Stomach smooth muscle (tissue), 2 donors: ENCODE measurements around the gene OR2T27.
"Not testable (repeated sequence)": the region's sequence is repeated elsewhere in the genome, so short reads cannot be mapped to it uniquely, and the experiment has no call there.

Experiments
- H3K27ac ChIP-seq: one replicate; pipeline ENCODE4 v1.7.0; 2013; ENCODE audit warnings: mild to moderate bottlenecking, low read length, inconsistent platforms
- H3K27me3 ChIP-seq, 2 donors: one replicate each; pipeline ENCODE4 v1.7.0; 2013; ENCODE audit warnings: low read length in 2 of 2; ENCODE audit not compliant: insufficient read depth in 2 of 2, control insufficient read depth in 1 of 2
- H3K36me3 ChIP-seq, 2 donors: one replicate each; pipeline ENCODE4 v1.7.0; 2013; ENCODE audit warnings: low read length in 2 of 2; ENCODE audit not compliant: control insufficient read depth in 2 of 2, insufficient read depth in 2 of 2
- H3K4me1 ChIP-seq: one replicate; pipeline ENCODE4 v1.7.0; 2013; ENCODE audit warnings: low read length; ENCODE audit not compliant: control insufficient read depth, insufficient read depth
- H3K4me3 ChIP-seq, 2 donors: one replicate each; pipeline ENCODE4 v1.7.0; 2013; ENCODE audit warnings: low read length in 2 of 2
- H3K9ac ChIP-seq, 2 donors: one replicate each; pipeline ENCODE4 v1.7.0; 2013; ENCODE audit warnings: low read length in 2 of 2, mild to moderate bottlenecking in 1 of 2
- H3K9me3 ChIP-seq, 2 donors: one replicate each; pipeline ENCODE4 v1.7.0; 2013; ENCODE audit warnings: low read length in 2 of 2; ENCODE audit not compliant: control insufficient read depth in 2 of 2
- donor health status: healthy.
- donor health status: Pancreatic carcinoma.

Gene OR2T27

DNA sequence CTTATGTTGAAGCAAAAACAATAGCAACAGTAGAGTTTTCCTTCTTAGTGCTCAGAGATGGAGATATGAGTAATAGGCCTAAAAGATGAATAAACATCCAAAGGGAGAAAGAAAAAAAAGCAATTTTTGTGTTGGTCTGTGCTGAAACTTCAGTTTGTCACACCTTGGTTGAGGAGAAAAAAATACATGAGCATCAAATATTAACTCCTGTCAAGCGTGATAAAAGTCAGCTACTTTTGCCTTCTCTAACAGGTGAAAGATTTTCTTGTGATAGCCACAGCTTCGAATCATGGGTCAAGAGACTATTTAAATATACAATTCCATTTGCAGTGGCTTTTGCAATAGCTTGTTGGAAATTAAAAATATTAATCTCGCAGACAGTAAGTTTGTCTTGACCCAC lies 14.4 kb downstream of the OR2T27 start:
- not testable (repeated sequence) for H3K4me3 ChIP-seq, H3K9ac ChIP-seq, H3K27ac ChIP-seq

DNA sequence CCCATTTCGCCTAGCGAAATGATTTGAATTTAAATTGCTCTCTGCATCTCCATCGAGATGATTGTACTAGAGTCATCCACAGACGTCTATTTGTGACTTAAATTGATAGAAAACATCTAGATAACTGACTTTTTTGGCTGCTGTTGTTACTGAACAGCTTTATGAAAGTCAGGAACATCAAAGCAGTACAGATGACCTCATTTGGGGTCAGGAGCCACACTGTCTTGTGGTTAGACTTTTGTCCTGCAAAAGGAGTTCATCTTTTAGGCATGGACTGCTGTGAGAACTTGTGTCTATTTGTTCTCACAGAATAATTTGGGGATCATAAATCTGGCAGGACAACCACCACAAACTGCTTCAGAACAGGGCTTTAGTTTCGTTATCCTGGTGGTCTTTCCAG lies 15.7 kb downstream of the OR2T27 start:
- H3K27me3 ChIP-seq, H3K9me3 ChIP-seq, H3K4me1 ChIP-seq, H3K4me3 ChIP-seq, H3K36me3 ChIP-seq, H3K9ac ChIP-seq, H3K27ac ChIP-seq: not testable (repeated sequence)

More for the DNA sequence above, 14.4 kb downstream of the OR2T27 start:
- not testable (repeated sequence) for H3K36me3 ChIP-seq, H3K4me1 ChIP-seq, H3K9me3 ChIP-seq, H3K27me3 ChIP-seq

DNA sequence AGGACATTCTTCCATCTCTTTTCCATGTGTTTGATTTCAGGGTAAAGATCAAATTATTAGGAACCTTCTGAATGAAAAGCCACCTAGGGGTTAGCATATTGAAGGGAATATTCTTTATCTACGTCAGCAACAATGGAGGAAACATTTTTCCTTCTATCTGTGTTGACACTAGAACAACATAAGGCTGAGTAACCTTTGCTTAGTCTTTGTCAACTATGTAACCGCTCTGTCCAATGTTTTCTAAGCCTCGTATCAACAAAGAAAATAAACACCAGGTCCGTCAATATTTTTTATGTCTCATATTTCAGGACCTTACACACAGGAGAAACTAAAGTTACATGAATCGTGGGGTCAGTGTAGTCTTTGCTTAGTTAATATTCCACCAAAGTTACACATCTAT lies 18.7 kb downstream of the OR2T27 start:
- H3K4me1 ChIP-seq, H3K36me3 ChIP-seq, H3K9ac ChIP-seq, H3K27ac ChIP-seq, H3K4me3 ChIP-seq, H3K9me3 ChIP-seq, H3K27me3 ChIP-seq: not testable (repeated sequence)

DNA sequence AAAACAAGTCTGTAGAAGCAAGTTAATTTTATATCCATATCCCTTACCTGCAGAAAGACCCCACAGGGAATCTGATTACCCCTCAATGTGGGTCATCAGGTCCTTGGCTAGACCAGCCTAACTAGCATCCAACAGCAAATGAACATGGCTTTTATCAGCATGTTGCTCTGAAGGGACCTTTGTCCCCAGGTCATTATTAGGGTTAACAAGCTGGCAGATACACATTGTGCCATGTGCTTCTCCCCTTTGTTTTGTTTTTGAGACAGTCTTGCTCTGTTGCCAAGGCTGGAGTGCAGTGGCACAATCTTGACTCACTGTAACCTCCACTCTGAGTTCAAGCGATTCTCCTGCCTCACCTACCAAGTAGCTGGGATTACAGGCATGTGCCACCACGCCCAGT lies 20.3 kb downstream of the OR2T27 start, which contains the start of gene OR2T11:
Gene OR2T11 (minus strand): TSS at position 101 of the 400 bp plus-strand sequence. CDS start 7,963 bp downstream, outside the sequence.
- not testable (repeated sequence) for H3K4me1 ChIP-seq, H3K9me3 ChIP-seq, H3K9ac ChIP-seq, H3K36me3 ChIP-seq, H3K27ac ChIP-seq, H3K27me3 ChIP-seq, H3K4me3 ChIP-seq

DNA sequence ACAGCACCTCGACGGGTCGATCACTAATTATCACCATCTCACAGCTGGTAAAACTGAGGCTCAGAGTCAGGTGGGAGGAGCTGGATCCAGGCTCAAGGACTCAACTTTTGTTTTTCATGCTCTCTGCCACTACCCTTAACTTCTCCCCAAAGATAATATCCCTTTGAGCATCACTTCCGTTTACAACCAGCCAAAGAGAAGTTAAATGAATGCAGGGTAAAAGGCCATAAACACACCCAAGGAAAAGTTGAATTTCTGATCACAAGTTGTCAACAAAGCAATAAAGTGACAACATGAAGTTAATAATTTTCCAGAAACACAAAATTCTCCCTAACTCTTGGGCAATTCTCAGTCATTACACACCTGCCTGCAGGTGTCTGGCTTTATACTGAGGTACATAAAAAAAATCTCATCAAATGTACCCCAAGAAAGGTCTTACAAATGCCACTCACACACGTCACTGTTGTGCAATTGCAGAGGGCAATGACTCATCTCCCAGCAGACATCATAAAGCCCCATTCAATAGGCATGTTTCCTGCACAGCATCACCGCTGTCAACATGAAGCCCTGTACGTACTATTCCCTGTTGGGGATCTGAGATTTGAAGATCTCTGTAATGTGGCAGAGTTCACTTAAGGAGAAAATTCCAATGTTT lies 23.8 kb downstream of the OR2T27 start:
- H3K27ac ChIP-seq: no peak overlapping the region
- no peak overlapping the region for H3K9ac ChIP-seq
- no peak overlapping the region for H3K4me3 ChIP-seq
- H3K4me1 ChIP-seq: no peaks in the 10 kb centered on the region
- H3K9me3 ChIP-seq: no peaks in the 10 kb centered on the region
- H3K27me3 ChIP-seq: no peaks in the 10 kb centered on the region
- no peaks in the 10 kb centered on the region for H3K36me3 ChIP-seq

DNA sequence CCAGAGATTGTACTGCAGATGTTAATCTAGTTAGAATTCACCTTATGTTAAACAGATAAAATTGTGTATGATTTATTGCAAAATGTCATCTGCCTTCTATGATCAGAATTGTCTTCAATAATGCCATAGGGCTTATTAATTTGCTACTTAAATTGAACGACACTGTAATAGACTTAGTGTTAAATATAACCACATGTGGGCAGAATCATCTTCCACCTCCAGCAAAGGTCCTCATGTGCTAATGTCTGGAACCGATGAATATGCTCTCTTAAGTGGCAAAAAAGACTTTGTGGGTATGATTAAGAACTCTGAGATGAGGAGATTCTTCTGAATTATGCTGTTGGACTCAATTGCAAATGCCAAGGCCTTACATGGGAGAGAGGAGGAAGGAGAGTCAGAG lies 24.8 kb downstream of the OR2T27 start:
- Histone ChIP-seq H3K4me3 (no peak overlapping the region), H3K27me3 (no peaks in the 10 kb centered on the region), H3K9ac (no peak overlapping the region), H3K36me3 (no peaks in the 10 kb centered on the region), H3K9me3 (no peaks in the 10 kb centered on the region), H3K4me1 (no peaks in the 10 kb centered on the region), H3K27ac (no peak overlapping the region)

DNA sequence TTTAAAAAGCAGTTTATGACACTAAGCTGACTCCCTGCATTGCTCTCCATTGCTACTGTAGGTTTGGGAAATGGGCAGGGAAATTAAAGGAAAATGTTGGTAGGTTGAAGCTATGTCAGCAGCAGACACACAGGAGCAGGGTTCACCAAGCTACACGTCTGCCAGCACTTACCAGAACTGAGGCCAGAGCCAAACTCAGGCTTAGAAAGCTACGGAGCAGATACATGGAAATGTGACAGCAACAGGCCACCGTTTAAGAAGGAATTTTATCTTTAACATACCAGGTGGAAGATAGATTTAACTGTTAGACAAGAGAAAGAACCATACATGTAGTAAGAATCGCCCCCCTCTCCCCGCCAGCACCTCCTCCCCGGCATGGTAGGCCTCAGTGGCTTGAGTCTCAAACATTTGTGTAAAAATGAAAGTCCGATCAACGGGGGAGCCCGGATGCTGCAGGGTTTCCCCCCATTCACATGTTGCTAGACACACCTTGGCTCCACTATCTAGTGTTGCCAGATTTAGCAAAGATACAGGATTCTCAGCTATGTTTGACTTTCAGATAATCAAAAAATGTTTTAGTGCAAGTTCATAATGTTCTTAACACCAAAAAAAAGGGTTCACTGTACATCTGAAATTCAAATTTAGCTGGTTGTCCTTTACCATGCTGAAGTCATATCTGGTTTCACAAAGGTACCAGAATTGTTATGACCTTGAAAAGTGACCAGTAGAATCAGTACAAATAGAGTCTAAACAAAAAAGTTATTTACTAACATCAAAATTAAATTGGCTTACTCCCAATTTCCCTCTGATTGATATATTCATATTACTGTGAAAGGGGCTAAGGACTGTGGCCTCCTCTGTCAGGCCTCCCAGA lies 27.1 kb downstream of the OR2T27 start:
- Histone ChIP-seq H3K4me3 (no peak overlapping the region), H3K36me3 (no peaks in the 10 kb centered on the region), H3K9ac (no peak overlapping the region), H3K27ac (no peak overlapping the region), H3K4me1 (no peaks in the 10 kb centered on the region), H3K27me3 (no peaks in the 10 kb centered on the region), H3K9me3 (no peaks in the 10 kb centered on the region)

DNA sequence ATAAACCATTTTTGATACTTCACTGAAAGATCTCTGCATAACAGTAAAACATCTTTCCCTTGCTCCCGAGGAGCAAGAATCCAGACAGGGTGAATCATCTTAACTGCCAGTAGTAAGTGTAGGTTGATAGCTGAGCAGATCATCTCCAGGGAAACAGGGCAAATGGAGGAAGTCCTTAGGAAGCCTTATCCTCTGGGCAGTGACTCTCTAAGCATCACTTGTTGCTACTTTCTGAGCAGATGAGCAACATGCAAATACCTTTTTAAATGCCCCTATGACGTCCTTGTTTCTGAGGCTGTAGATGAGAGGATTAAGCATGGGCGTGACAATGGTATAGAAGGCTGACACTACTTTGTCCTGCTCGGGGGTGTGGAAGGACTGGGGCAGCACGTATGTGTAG lies 29.4 kb downstream of the OR2T27 start:
- Histone ChIP-seq H3K27ac (no peak overlapping the region), H3K36me3 (no peaks in the 10 kb centered on the region), H3K27me3 (no peaks in the 10 kb centered on the region), H3K4me3 (no peak overlapping the region), H3K4me1 (no peaks in the 10 kb centered on the region), H3K9me3 (no peaks in the 10 kb centered on the region), H3K9ac (no peak overlapping the region)

DNA sequence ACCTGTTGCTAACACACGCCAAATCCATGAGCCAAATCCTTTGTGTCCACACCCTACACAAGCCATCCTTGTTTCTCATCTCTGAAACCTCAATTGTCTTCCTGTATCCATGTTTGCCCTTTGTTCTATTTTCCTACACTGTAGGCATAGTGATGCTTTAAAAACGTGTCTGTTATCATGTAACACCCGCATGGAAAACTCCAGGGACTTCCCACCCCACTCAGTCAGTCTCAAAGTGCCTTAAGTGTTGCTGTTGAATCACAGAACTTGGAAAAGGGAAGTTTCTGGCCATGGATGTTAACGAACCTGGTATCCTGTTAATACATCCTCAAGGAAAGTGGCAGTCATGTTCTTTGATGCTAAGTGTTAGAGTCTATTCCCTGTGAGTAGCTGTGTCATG lies 30.2 kb downstream of the OR2T27 start:
- Histone ChIP-seq H3K4me1 (no peaks in the 10 kb centered on the region), H3K27me3 (no peaks in the 10 kb centered on the region), H3K4me3 (no peak overlapping the region), H3K36me3 (no peaks in the 10 kb centered on the region), H3K9ac (no peak overlapping the region), H3K9me3 (no peaks in the 10 kb centered on the region), H3K27ac (no peak overlapping the region)

DNA sequence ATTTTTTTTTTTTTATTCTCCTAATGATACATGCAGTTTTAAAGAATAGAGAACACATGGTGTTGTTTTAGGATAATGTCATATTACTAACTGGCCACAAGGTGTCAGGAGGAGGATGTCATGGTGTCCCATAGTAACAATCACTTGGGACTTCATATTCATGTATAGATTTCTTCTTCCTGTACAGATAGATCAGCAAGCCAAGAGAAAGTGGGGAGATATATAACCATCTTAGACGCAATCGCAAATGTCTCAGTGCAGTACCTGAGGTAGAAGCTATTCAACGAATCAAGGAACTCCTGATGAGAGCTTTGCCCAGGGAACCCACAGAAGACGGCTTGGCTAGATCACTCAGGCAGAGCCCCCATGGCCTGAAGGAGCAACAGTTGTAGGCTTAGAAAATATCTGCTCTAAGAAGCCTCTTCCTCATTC lies 32.7 kb downstream of the OR2T27 start:
- Histone ChIP-seq H3K4me3 (no peak overlapping the region), H3K36me3 (no peaks in the 10 kb centered on the region), H3K27me3 (no peaks in the 10 kb centered on the region), H3K9ac (no peak overlapping the region), H3K9me3 (no peaks in the 10 kb centered on the region), H3K27ac (no peak overlapping the region), H3K4me1 (no peaks in the 10 kb centered on the region)

DNA sequence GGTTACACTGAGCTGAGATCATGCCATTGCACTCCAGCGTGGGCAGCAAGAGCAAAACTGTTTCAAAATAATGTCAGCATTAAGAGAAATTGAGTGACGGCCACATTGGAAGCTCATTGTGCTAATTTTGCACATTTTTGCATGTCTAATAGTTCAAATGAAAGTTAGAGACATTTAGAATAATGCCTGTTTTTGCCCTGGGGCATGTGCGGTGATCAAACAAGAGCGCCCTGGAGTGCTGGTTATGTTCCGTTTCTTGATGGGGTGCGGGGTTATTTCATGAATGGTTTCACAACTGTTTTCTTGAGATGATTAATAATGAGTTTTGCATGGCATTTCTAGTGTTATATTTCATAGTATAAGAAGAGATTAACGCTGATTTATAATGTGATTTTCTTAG lies 33.6 kb downstream of the OR2T27 start:
- Histone ChIP-seq H3K4me1 (no peaks in the 10 kb centered on the region), H3K27me3 (no peaks in the 10 kb centered on the region), H3K36me3 (no peaks in the 10 kb centered on the region), H3K27ac (no peak overlapping the region), H3K9ac (no peak overlapping the region), H3K4me3 (no peak overlapping the region), H3K9me3 (no peaks in the 10 kb centered on the region)
